ENCODE data around the gene MRPL40. TPM values are rescaled to one million over a fixed set of nuclear protein-coding genes. Genes with fewer than 3 reads are reported as not detected.

Gene MRPL40
- total and polyA plus RNA-seq, 2 donors (not counting 3 experiments of a cell fraction or from before 2014, with no cell fraction given), result 17.5 to 27.4 TPM

DNA sequence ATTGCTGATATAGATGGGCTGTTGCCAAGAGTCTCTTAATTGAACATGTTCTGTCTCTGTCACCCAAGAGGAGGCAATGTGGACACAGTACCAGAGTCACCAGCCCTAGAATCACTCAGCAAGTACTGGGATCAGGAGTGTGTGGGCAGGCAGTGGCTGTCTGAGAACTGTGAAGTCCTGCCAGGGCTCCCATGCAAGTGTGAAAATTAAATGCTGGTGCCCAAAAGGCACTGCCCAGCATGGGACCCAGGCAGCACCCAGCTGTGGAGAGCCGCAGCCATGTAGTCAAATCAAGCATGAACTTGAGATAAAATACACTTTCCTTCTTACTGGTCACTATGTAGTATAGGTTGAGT, 20.7 kb upstream of the MRPL40 start:
- POLR2A ChIA-PET, result no interaction called here
- Histone ChIP-seq H3K9ac (replicated peaks; ENCODE audit: extremely low read depth, insufficient read depth, low read length) (no peak overlapping the region), H4K20me1 (replicated peaks; ENCODE audit: control insufficient read depth, extremely low read depth, insufficient read depth, low read length) (no peaks in the 10 kb centered on the region), H3K36me3 (ENCODE audit: control insufficient read depth in 2 of 2, extremely low read depth in 1 of 2, insufficient read depth in 2 of 2, low read length in 2 of 2) (peaks cover 6 to 10% of the 10 kb centered on the region in 2 experiments), H3K4me2 (ENCODE audit: insufficient read depth, low read length) (no peak overlapping the region), H3K27me3 (ENCODE audit: control insufficient read depth in 2 of 2, insufficient read depth in 2 of 2, low read length in 2 of 2) (no peaks in the 10 kb centered on the region), H3K27ac (ENCODE audit: insufficient read depth, low read depth, low read length) (no peak overlapping the region), H3K9me3 (replicated peaks; ENCODE audit: control insufficient read depth, insufficient read depth, low read length) (no peaks in the 10 kb centered on the region), H3K4me3 (replicated peaks in 1 of 3; ENCODE audit: insufficient read depth in 1 of 3, low read depth in 1 of 3, low read length in 3 of 3) (no peak overlapping the region), H3K79me2 (ENCODE audit: control insufficient read depth, insufficient read depth, low read length) (peaks cover 56% of the 10 kb centered on the region), H2AFZ (ENCODE audit: low read depth, low read length) (no peak overlapping the region), H3K4me1 (ENCODE audit: control insufficient read depth, extremely low read depth, insufficient read depth, low read length) (no peaks in the 10 kb centered on the region), H3K9me1 (replicated peaks; ENCODE audit: control insufficient read depth, extremely low read depth, insufficient read depth, low read length) (no peaks in the 10 kb centered on the region)
- DNase-seq (ENCODE audit: low read depth, low spot score), result no peak
- no peak for FAIRE-seq
- CTCF ChIA-PET, result no interaction called here
- BruUV-seq (replicated peaks), result no TSS peak
- dilution Hi-C loops (cut with MboI; ENCODE audit: extremely low pct_ligation_motif_present, low sequenced_read_pairs), result no loop called here
- intact Hi-C loops (cut with micrococcal nuclease), result no loop called here
- TF ChIP-seq POLR2A (IDR thresholded peaks at IDR 0.05; ENCODE audit: low read depth, low read length) (no peak), EZH2 (IDR thresholded peaks at IDR 0.05; ENCODE audit: borderline replicate concordance, low read depth, low read length, severe bottlenecking) (no peak), POLR2AphosphoS5 (IDR thresholded peaks at IDR 0.05; ENCODE audit: insufficient read depth, low read depth, low read length) (no peak), FOS (IDR thresholded peaks at IDR 0.05; ENCODE audit: borderline replicate concordance, insufficient read depth, low read length) (no peak)
- TF ChIP-seq, protein P1, sequence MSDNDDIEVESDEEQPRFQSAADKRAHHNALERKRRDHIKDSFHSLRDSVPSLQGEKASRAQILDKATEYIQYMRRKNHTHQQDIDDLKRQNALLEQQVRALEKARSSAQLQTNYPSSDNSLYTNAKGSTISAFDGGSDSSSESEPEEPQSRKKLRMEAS (IDR thresholded peaks at IDR 0.05; ENCODE audit: insufficient read depth, insufficient read length), result no peak

DNA sequence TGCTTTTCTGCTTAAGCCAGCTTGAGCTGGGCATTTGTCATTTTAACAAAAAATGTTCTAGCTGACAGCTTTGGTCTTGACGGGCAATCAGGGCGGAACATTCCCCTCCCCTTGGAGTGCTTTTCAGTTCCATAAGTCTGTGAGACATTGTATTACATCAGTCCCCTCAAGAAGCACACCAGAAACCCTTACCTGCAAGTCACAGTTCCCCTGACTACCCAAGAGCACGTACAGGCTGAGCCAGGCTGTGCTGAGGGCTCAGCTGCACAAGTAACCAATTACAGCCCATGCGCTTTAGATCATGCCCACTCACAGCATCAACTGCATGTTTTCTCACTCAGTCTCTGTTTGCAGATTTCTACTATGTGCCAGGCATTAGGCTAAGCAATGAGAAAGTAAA, 19.9 kb upstream of the MRPL40 start:
- no peak for FAIRE-seq
- dilution Hi-C loops (cut with MboI; ENCODE audit: extremely low pct_ligation_motif_present, low sequenced_read_pairs), result no loop called here
- Histone ChIP-seq H3K4me1 (ENCODE audit: control insufficient read depth, extremely low read depth, insufficient read depth, low read length) (no peaks in the 10 kb centered on the region), H4K20me1 (replicated peaks; ENCODE audit: control insufficient read depth, extremely low read depth, insufficient read depth, low read length) (no peaks in the 10 kb centered on the region), H3K36me3 (ENCODE audit: control insufficient read depth in 2 of 2, extremely low read depth in 1 of 2, insufficient read depth in 2 of 2, low read length in 2 of 2) (peaks cover 6 to 7% of the 10 kb centered on the region in 2 experiments), H3K27me3 (ENCODE audit: control insufficient read depth in 2 of 2, insufficient read depth in 2 of 2, low read length in 2 of 2) (no peaks in the 10 kb centered on the region), H3K4me2 (ENCODE audit: insufficient read depth, low read length) (no peak overlapping the region), H3K9me1 (replicated peaks; ENCODE audit: control insufficient read depth, extremely low read depth, insufficient read depth, low read length) (no peaks in the 10 kb centered on the region), H3K79me2 (ENCODE audit: control insufficient read depth, insufficient read depth, low read length) (peaks cover 62% of the 10 kb centered on the region), H3K9me3 (replicated peaks; ENCODE audit: control insufficient read depth, insufficient read depth, low read length) (no peaks in the 10 kb centered on the region), H2AFZ (ENCODE audit: low read depth, low read length) (no peak overlapping the region), H3K27ac (ENCODE audit: insufficient read depth, low read depth, low read length) (no peak overlapping the region), H3K9ac (replicated peaks; ENCODE audit: extremely low read depth, insufficient read depth, low read length) (no peak overlapping the region), H3K4me3 (replicated peaks in 1 of 3; ENCODE audit: insufficient read depth in 1 of 3, low read depth in 1 of 3, low read length in 3 of 3) (no peak overlapping the region)
- TF ChIP-seq JUN (IDR thresholded peaks at IDR 0.05; ENCODE audit: borderline replicate concordance, insufficient read depth, insufficient read length, low read depth), result no peak
- no peak for TF ChIP-seq FOS (IDR thresholded peaks at IDR 0.05; ENCODE audit: borderline replicate concordance, insufficient read depth, low read length)
- no peak for TF ChIP-seq EZH2 (IDR thresholded peaks at IDR 0.05; ENCODE audit: borderline replicate concordance, low read depth, low read length, severe bottlenecking)
- TF ChIP-seq POLR2AphosphoS5 (IDR thresholded peaks at IDR 0.05; ENCODE audit: insufficient read depth, low read depth, low read length), result no peak
- TF ChIP-seq, protein P2, sequence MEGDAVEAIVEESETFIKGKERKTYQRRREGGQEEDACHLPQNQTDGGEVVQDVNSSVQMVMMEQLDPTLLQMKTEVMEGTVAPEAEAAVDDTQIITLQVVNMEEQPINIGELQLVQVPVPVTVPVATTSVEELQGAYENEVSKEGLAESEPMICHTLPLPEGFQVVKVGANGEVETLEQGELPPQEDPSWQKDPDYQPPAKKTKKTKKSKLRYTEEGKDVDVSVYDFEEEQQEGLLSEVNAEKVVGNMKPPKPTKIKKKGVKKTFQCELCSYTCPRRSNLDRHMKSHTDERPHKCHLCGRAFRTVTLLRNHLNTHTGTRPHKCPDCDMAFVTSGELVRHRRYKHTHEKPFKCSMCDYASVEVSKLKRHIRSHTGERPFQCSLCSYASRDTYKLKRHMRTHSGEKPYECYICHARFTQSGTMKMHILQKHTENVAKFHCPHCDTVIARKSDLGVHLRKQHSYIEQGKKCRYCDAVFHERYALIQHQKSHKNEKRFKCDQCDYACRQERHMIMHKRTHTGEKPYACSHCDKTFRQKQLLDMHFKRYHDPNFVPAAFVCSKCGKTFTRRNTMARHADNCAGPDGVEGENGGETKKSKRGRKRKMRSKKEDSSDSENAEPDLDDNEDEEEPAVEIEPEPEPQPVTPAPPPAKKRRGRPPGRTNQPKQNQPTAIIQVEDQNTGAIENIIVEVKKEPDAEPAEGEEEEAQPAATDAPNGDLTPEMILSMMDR (IDR thresholded peaks at IDR 0.05; ENCODE audit: extremely low read depth in 1 of 2, insufficient read depth in 1 of 2, low read depth in 1 of 2, low read length in 2 of 2), result no peak
- TF ChIP-seq MYC (IDR thresholded peaks at IDR 0.05; ENCODE audit: low read depth, low read length), result no peak
- no peak for TF ChIP-seq POLR2A (IDR thresholded peaks at IDR 0.05; ENCODE audit: low read depth, low read length)
- no peak for TF ChIP-seq GATA2 (IDR thresholded peaks at IDR 0.05; ENCODE audit: insufficient read depth, insufficient read length, low read depth, low read length)
- TF ChIP-seq, protein P1 (IDR thresholded peaks at IDR 0.05; ENCODE audit: insufficient read depth, insufficient read length), result no peak
- ChIA-PET CTCF (no interaction called here), POLR2A (no interaction called here)
- intact Hi-C loops (cut with micrococcal nuclease), result no loop called here
- BruUV-seq (replicated peaks), result no TSS peak
- DNase-seq (ENCODE audit: low read depth, low spot score), result no peak

Data from endothelial cell of umbilical vein (primary cell).